IPS-20b (cell line): ENCODE data around the gene IL17RD.

Experiments used
- H3K27ac ChIP-seq: one replicate; pipeline ENCODE4 v1.5.1; 2013; ENCODE audit warnings: low read length
- H3K27me3 ChIP-seq: 2 replicates; pipeline ENCODE4 v1.6.1; 2013; ENCODE audit warnings: mild to moderate bottlenecking, low read length, inconsistent platforms; ENCODE audit not compliant: insufficient read depth
- H3K36me3 ChIP-seq: 2 replicates; pipeline ENCODE4 v1.6.1; 2013; ENCODE audit warnings: low read depth, mild to moderate bottlenecking, inconsistent platforms, low read length, moderate library complexity; ENCODE audit not compliant: insufficient read depth
- H3K4me1 ChIP-seq: 2 replicates; pipeline ENCODE4 v1.6.1; 2013; ENCODE audit warnings: mild to moderate bottlenecking, control low read depth, inconsistent platforms, low read length, moderate library complexity; ENCODE audit not compliant: insufficient read depth
- H3K4me3 ChIP-seq: 2 replicates; pipeline ENCODE4 v1.5.1; 2013; ENCODE audit warnings: mild to moderate bottlenecking, low read length, inconsistent platforms
- H3K9ac ChIP-seq: 2 replicates; pipeline ENCODE4 v1.6.1; 2013; ENCODE audit warnings: low read depth, mild to moderate bottlenecking, inconsistent platforms, low read length, moderate library complexity
- H3K9me3 ChIP-seq: 2 replicates; pipeline ENCODE4 v1.6.1; 2013; ENCODE audit warnings: mild to moderate bottlenecking, low read depth, low read length, inconsistent platforms; ENCODE audit not compliant: insufficient read depth

Gene IL17RD

DNA sequence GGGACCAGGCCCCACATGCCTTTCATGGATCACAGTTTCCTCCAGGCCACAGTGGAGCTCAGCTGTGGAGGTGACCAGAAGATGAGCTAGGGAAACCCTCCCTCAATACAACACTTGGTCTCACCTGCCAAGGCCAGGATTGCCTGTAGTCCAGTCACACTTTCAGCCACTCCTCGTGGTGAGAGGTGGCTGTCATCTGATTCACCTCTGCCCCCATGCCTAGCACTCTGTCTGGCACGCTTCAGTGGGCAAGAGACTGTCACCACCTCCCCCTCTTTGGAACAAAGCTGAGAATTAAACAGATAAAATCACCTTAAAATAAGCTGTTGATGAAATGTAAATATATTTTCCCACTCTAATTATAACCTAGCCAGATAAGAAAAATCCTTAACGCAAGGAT is 4.0 kb upstream of the IL17RD start:
- peaks cover 9% of the 10 kb centered on the region for H3K4me1 ChIP-seq
- H3K27ac ChIP-seq: no peak overlapping the region
- H3K36me3 ChIP-seq: no peaks in the 10 kb centered on the region
- H3K4me3 ChIP-seq: no peak overlapping the region
- no peaks in the 10 kb centered on the region for H3K9me3 ChIP-seq
- peaks cover 28% of the 10 kb centered on the region for H3K27me3 ChIP-seq
- H3K9ac ChIP-seq: no peak overlapping the region

DNA sequence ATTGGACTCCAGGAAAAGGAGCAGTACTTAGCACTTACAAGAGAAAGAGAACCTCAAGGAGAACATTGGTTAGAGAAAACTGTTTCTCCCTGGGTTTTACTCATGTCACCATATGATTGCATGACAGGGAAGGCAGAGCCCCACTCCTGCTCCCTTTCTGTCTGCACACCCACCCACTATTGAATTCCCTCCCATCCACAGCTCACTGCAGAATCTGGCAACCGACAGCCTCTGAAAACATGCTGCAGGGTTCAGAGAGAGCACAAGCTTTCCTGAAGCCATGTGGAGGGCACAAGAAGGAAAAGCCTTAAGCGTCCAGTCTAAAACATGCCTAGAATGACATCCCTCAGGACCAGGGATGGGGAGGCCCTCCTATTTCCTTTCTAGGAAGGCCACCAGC is 3.0 kb upstream of the IL17RD start:
- H3K9ac ChIP-seq: no peak overlapping the region
- H3K9me3 ChIP-seq: no peaks in the 10 kb centered on the region
- peaks cover 15% of the 10 kb centered on the region for H3K4me1 ChIP-seq
- no peaks in the 10 kb centered on the region for H3K36me3 ChIP-seq
- peaks cover 37% of the 10 kb centered on the region for H3K27me3 ChIP-seq
- H3K27ac ChIP-seq: no peak overlapping the region
- no peak overlapping the region for H3K4me3 ChIP-seq

DNA sequence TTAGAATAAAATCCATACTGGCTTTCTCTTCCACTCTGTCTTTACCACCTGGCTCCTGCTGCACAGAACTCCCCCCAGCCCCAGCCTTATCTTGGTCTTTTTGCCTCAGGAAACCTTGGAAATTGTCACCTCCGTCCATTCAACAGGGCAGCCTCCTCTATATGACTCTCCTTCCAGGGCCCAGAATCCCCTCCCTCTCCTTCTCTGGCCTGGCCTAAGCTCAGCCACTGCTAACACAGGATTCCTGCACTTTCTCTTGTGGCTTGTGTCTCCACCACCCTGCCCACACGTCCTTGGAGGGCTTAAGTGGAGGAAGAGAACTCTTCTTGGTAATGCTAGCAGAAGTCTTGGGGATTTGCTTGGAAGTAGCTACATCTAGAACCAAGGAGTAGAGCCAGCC is 1.5 kb upstream of the IL17RD start:
- Histone ChIP-seq H3K9me3 (no peaks in the 10 kb centered on the region), H3K27ac (no peak overlapping the region), H3K36me3 (no peaks in the 10 kb centered on the region), H3K4me1 (peaks cover 30% of the 10 kb centered on the region), H3K9ac (no peak overlapping the region), H3K4me3 (no peak overlapping the region), H3K27me3 (peaks cover 52% of the 10 kb centered on the region)

DNA sequence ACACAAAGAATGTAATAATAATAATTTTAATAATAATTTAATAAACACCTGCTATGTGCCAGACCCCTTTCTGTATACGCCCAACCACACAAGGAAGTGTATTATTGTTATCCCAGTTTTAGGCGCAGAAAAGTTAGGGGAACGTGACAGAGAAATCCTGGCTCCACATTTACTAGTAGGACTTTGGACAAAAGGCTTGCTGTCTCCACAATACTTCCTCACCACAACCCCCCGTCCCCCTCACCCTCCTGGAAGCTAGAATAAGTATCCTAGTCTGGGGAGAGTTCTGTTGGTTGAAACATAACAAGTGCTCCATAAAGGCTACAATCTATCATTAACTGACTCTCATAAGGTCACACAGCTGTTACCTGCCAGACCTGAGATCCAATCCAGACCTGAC is 488 bp upstream of the IL17RD start:
- peaks cover 40% of the 10 kb centered on the region for H3K4me1 ChIP-seq
- no peak overlapping the region for H3K4me3 ChIP-seq
- H3K9ac ChIP-seq: no peak overlapping the region
- H3K9me3 ChIP-seq: no peaks in the 10 kb centered on the region
- H3K36me3 ChIP-seq: no peaks in the 10 kb centered on the region
- H3K27me3 ChIP-seq: peaks cover 56% of the 10 kb centered on the region
- no peak overlapping the region for H3K27ac ChIP-seq

DNA sequence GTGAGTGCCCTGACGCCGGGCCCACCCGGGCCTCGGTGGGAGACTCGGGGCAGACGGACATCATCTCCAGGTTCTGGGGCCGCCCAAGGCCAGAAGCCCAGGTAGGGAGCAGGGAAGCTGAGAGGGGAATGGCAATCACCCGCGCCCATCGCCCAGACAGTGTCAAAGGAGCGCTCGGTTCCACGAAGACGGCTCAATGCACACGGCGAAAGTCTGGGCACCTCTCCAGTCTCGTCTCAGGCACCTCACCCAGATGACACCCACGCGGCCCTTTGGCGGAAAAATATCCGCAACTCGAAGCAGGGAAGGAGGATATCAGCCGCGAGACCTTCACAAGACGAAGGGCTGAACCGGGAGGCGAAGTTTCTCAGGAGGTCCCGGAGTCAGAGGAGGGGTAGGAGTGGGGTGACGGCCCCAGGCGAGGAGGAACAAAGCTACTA is 916 bp downstream of the IL17RD start:
- Histone ChIP-seq H3K9ac (peak overlapping the region; percentile 80), H3K4me3 (peak overlapping the region; percentile 74), H3K27me3 (peaks cover 50% of the 10 kb centered on the region), H3K9me3 (no peaks in the 10 kb centered on the region), H3K36me3 (no peaks in the 10 kb centered on the region), H3K4me1 (peaks cover 43% of the 10 kb centered on the region), H3K27ac (no peak overlapping the region)

DNA sequence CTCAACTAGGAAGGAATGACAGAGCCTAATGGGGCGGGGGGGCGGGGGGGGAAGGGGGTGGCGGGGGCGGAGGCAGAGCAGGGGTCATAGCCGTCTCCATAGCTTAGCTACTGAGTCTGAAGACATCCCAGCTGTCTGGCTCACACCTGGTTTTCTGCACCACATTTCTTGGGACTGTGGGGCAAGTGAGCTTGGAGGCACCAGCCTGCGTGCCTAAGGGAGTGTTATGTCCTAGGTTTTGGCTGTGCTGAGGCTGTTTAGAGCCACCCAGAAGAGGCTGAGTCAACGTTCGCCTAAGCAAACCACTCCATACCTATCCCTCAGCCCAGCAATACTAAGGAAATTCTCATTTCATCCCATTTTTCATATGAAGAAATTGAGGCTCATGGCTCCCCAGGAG is 1.4 kb downstream of the IL17RD start:
- Histone ChIP-seq H3K36me3 (no peaks in the 10 kb centered on the region), H3K9me3 (no peaks in the 10 kb centered on the region), H3K27ac (no peak overlapping the region), H3K4me3 (peak overlapping the region; percentile 74), H3K9ac (peak overlapping the region; percentile 80; the same call in 1 of the 2 replicates), H3K27me3 (peaks cover 45% of the 10 kb centered on the region), H3K4me1 (peaks cover 46% of the 10 kb centered on the region)

DNA sequence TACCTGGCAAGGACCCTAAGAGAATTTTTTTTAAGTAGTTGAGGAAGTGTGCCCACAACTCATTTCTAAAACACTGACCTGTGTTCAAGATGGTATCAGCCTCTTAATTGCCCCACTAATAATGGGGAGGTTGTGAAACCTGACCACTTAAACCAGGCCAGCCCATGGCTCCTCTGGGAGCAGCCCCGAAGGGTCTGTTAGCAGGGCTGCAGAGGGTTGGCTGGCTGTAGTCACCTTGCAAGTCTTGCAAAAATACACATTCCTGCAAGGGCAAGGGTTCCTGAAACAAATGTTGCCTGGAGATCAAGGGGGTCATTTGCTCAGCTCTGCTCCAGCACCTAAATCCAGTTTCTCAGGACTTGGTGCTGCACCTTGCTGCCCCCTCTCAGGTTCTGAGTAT is 3.2 kb downstream of the IL17RD start:
- peaks cover 55% of the 10 kb centered on the region for H3K27me3 ChIP-seq
- H3K9me3 ChIP-seq: no peaks in the 10 kb centered on the region
- no peak overlapping the region for H3K27ac ChIP-seq
- H3K4me1 ChIP-seq: peaks cover 65% of the 10 kb centered on the region
- H3K36me3 ChIP-seq: no peaks in the 10 kb centered on the region
- peak overlapping the region; percentile 34; the same call in 1 of the 2 replicates for H3K4me3 ChIP-seq
- H3K9ac ChIP-seq: peak overlapping the region; percentile 33; the same call in 1 of the 2 replicates

DNA sequence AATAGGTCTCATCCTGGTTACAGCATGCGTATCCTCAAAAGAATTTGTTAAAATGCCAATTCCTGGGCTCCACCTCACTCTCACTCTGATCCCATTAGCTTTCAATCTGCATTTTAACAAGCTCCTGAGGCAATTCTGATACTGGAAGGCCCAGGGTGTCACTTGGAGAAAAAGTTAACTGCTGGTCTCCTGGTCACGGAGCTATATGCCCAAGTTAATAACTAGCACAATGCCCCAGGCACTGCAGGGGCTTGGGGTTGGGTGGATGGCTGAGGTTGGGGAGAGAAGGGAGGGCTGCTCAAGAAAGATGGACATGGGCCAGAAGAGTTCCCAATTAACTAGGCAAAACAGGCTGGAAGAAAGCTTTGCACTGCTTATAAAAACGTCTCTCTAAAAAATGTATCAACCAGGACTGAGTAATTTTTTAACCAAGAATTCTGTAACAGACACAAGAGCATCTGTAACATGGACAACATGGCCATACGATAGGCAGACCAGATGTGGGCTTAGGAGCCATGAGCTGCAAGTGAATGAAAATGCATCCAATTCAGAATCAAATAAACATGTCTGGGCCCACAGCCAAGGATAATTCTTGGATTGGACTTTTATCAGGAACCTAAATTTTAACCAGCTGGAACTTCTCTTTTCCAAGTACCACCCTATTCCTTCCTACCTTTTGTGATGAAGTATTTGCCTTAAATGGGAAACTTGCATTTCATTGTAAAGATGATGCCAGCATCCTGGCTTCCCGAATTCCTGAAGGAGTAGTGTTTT is 4.2 kb downstream of the IL17RD start:
- no peaks in the 10 kb centered on the region for H3K36me3 ChIP-seq
- no peak overlapping the region for H3K27ac ChIP-seq
- H3K9ac ChIP-seq: peak overlapping the region; percentile 33; the same call in 1 of the 2 replicates
- H3K4me1 ChIP-seq: peaks cover 72% of the 10 kb centered on the region
- peak overlapping the region; percentile 34 for H3K4me3 ChIP-seq
- H3K9me3 ChIP-seq: no peaks in the 10 kb centered on the region
- H3K27me3 ChIP-seq: peaks cover 61% of the 10 kb centered on the region

DNA sequence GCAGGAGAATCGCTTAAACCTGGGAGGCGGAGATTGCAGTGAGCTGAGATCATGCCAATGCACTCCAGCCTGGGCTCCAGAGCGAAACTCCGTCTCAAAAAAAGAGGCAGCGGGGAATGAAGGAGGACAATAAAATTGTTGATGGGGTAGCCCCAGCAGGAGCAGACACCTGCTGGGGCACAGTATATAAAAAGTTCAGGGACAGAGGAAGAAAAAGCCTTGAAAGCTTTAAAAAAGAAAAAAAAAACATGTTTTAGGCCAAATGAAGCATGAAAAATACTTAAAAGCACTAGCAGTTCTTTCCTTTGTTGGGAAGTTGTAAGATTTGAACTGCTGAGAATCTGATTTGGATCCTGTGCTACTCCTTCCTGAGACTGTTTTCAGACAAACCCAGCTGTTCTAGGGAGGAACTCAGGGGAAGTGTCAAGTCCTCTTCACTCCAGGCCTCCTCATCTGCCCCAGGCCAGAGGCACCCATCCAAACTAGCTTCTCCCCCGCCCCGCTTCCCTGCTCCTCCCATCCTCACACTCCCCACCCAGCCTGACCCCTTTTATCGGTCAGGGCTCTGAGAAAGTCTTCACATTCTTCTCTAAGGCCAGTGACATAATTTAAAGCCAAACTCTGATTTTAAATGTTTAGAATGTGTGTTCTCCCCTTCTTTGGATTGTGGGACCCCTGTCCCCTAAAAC is 4.9 kb downstream of the IL17RD start:
- Histone ChIP-seq H3K27ac (no peak overlapping the region), H3K4me3 (peak overlapping the region; percentile 34; the same call in 1 of the 2 replicates), H3K9ac (peak overlapping the region; percentile 33; the same call in 1 of the 2 replicates), H3K36me3 (no peaks in the 10 kb centered on the region), H3K27me3 (peaks cover 63% of the 10 kb centered on the region), H3K9me3 (no peaks in the 10 kb centered on the region), H3K4me1 (peaks cover 71% of the 10 kb centered on the region)

DNA sequence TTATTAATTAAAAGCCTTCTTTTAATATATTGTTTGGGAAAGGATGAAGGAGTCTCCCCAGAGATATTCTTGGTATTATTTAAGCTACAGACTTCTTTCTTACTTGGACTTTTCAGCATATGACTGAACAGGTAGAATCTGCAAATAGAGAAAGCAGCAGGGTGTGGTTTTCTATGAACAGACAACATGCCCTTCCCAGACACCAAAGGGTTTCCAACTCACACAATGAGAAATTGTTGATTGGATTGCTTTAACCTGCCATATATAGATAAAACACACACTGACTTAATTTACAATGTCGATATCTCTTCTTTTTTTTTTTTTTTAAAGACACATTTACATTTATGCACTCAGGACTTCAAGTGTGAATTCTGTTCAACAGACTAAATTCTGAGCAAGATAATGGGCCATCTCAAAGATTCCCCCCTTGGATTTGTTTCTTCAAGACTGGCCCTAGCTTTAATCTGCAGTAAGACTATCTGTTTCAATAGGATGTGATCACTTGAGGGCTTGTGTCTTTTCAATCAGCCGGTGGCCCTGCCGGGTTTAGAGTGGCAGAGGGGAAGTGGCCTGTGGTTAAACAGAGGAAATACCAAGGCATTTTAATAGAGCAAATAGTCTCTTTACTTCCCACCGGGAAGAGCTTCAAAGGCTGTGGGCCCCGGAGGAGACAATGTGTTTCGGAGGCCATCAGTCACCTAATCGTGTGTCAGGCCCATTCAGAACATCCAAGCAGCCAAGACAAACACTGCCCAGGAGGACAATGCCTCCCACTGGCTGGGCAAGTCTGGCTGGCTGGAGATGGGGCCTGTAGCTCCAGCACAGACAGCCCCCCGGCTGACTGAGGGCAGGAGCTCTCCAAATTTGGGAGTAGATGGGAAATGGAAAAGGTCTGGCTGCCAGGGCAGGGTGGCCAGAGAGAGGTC is 6.1 kb downstream of the IL17RD start:
- Histone ChIP-seq H3K27ac (no peak overlapping the region), H3K4me3 (peak overlapping the region; percentile 45), H3K9ac (no peak overlapping the region), H3K4me1 (peaks cover 79% of the 10 kb centered on the region), H3K36me3 (no peaks in the 10 kb centered on the region), H3K27me3 (peaks cover 57% of the 10 kb centered on the region), H3K9me3 (no peaks in the 10 kb centered on the region)

DNA sequence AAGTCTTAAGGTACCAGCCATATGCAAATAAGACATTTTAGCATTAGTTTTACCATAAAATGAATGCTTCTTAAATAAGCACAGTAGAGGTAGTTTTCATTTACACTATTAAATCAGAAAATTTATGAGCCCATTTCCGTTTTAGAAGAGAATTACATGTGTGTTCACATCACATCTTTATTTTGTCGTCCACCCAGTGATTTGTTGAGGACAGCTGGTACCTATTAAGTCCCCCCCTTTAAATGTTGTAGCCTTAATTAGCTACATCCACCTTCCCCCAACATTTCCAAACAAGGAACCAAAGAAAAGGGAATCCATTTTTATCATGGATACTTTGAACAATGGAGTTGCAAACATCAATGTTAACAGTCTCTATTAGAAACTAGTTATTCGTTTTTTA is 6.8 kb downstream of the IL17RD start:
- H3K4me3 ChIP-seq: peak overlapping the region; percentile 45; the same call in 1 of the 2 replicates
- peaks cover 51% of the 10 kb centered on the region for H3K27me3 ChIP-seq
- peaks cover 76% of the 10 kb centered on the region for H3K4me1 ChIP-seq
- H3K9me3 ChIP-seq: no peaks in the 10 kb centered on the region
- no peak overlapping the region for H3K9ac ChIP-seq
- H3K27ac ChIP-seq: no peak overlapping the region
- H3K36me3 ChIP-seq: no peaks in the 10 kb centered on the region
